Measurements from ENCODE around the gene GRAMD1A.
"Not testable (repeated sequence)": the region's sequence is repeated elsewhere in the genome, so short reads cannot be mapped to it uniquely, and the experiment has no call there.

GRAMD1A gene

GRCh38 chr19:35021016-35021415 is 20.9 kb downstream of the GRAMD1A start:
- no peak for DNase-seq (ENCODE audit: low read depth)

DNA sequence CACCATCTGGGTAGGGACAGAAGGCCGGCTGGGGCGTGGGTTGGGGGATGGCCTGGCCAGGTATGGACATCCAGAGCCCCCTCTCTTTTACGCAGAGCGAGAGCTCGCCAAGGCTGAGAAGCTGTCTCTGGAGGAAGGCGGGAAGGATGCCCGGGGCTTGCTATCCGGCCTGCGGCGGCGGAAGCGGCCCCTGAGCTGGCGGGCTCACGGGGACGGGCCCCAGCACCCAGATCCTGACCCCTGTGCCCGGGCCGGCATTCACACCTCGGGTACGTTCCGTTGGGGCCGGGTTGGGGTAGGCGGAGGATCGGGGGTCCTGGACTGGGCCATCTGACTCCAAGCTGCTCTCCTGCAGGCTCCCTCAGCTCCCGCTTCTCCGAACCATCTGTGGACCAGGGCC is 21.5 kb downstream of the GRAMD1A start:
- no peak for DNase-seq (ENCODE audit: low read depth)

DNA sequence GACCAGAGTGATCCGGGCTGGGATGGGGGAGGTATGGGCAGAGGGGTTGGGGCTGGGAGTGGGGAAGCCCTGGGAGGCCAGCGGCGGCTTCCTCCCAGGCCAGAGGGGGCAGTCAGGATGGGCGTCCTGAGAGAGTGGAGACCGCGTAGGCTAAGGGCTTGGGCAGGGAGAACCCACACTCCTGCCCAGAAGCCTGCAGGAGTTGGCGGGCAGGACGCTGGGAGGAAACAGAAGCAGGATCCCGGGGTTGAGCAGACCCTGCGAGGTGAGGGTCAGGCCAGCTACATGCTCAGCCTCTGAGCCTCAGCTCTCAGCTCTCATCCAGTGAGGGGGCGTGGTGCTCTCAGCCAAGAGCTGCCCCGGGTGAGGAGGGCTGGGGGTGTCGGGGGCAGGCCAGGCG is 22.3 kb downstream of the GRAMD1A start:
- no peak for DNase-seq (ENCODE audit: low read depth)

GRCh38 chr19:35023428-35023827 is 23.3 kb downstream of the GRAMD1A start:
- no peak for DNase-seq (ENCODE audit: low read depth)

- no peak for DNase-seq (ENCODE audit: low read depth)
These were observed 24.0 kb downstream of the GRAMD1A start for GRCh38 chr19:35024095-35024494.

GRCh38 chr19:35025969-35026368 is 25.8 kb downstream of the GRAMD1A start:
- no peak for DNase-seq (ENCODE audit: low read depth)

GRCh38 chr19:35026418-35026817 is 26.3 kb downstream of the GRAMD1A start:
- DNase-seq (ENCODE audit: low read depth), result no peak

GRCh38 chr19:35027009-35027408 is 26.9 kb downstream of the GRAMD1A start:
- DNase-seq (ENCODE audit: low read depth), result no peak

- no peak for DNase-seq (ENCODE audit: low read depth)
These were observed 27.9 kb downstream of the GRAMD1A start for GRCh38 chr19:35027851-35028599.

- DNase-seq (ENCODE audit: low read depth), result not testable (repeated sequence)
These were observed 28.4 kb downstream of the GRAMD1A start for GRCh38 chr19:35028600-35028885.

DNA sequence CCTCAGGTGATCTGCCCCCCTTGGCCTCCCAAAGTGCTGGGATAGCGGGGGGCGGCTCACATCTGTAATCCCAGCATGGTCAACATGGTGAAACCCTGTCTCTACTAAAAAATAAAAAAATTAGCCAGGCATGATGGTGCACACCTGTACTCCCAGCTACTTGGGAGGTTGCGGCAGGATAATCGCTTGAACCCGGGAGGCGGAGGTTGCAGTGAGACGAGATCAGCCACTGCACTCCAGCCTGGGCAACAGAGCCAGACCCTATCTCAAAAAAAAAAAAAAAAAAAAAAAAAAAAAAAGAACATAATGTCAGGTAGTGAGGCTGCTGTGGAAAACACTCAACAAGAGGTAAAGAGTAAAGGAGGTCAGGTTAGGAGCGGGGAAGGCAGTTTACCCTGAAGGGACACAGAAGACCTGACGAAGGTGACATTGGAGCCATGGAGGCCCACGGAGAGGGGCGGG is 29.2 kb downstream of the GRAMD1A start:
- DNase-seq (ENCODE audit: low read depth), result not testable (repeated sequence)

DNA sequence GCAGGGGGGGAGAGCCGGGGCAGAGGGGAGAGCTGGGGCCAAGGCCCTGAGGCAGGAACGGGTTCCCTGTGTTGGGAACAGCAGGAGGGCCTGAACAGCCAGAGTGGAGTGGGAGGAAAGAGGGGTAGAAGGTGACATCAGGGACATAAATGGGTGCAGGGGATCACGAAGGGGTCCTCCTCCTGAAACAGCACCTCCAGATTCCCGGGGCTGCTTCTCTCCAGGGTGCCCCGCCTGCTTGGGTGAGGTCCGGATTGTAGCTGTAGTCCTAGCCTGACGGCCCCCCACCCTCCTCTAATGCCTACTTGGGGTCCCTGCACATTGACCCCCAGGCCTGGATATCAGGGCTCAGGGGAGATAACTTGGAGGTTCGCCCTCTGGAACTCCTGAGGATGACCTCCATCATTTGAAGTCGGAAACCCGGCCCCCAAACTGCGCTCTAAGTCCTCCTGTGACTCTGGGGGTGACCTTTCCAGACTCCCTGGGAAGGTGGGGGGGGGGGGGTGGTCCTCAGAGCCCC is 29.7 kb downstream of the GRAMD1A start:
- DNase-seq (ENCODE audit: low read depth), result no peak

DNA sequence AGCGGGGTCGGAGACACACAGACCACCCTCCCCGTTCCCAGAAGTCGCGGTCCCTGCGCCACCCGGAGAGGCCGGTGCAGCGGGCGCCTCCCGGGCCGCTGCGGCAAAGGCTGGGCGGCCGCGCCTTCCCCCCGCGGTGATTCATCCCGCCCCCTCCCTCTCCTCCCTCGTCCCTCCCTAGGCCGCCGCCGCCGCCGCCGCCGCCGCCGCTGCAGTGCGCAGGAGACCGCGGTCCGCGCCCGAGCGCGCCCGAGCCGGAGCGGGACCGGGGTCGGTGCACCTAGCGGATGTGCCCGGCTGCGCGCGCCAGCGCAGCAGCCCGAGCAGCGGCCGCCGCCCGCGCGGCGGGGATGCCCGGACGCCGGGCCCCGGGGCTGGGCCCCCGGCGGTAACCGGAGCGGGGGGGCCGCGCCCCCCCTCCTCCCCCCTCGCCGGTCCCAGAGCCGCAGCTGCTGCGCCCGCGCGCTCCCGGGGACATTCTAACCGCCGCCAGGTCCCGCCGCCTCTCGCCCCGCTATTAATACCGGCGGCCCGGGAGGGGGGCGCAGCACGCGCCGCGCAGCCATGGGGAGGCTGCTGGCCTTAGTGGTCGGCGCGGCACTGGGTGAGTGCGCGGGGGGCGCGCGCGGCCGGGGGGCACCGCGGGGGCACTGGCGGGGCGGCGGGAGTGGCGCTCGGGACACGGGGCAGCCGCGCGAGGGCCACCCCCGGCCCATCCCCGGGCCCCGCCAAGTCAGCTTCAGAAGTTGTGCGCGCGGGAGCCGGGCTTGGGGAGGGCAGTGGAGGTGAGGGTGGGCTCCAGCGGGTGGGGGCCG is 30.3 kb downstream of the GRAMD1A start, which contains the start of gene SCN1B:
Gene SCN1B, plus strand, starts transcription at position 214 of the 815 bp plus-strand sequence. Its CDS starts 351 bp downstream, at position 565.
- DNase-seq (ENCODE audit: low read depth), result no peak

- DNase-seq (ENCODE audit: low read depth), result no peak
These were observed 31.2 kb downstream of the GRAMD1A start for GRCh38 chr19:35031072-35031881.

DNA sequence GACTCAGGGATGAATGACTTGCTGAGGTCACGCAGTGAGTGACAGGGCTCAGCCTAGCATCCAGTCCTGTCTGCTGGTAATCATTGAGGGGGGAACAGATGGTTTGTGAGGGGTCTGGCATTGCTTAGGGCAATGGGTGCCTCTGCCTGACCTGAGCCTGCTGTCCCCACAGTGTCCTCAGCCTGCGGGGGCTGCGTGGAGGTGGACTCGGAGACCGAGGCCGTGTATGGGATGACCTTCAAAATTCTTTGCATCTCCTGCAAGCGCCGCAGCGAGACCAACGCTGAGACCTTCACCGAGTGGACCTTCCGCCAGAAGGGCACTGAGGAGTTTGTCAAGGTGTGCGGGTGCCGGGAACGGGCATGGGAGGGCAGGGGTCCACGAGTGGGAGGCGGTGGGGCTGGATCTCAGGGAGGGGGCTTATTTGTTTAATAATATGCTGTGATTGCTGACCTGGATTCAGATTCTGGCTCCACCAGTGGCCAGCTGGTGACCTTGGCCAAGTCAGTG is 32.3 kb downstream of the GRAMD1A start:
- DNase-seq (ENCODE audit: low read depth), result no peak

- no peak for DNase-seq (ENCODE audit: low read depth)
These were observed 33.2 kb downstream of the GRAMD1A start for GRCh38 chr19:35033067-35034004.

DNA sequence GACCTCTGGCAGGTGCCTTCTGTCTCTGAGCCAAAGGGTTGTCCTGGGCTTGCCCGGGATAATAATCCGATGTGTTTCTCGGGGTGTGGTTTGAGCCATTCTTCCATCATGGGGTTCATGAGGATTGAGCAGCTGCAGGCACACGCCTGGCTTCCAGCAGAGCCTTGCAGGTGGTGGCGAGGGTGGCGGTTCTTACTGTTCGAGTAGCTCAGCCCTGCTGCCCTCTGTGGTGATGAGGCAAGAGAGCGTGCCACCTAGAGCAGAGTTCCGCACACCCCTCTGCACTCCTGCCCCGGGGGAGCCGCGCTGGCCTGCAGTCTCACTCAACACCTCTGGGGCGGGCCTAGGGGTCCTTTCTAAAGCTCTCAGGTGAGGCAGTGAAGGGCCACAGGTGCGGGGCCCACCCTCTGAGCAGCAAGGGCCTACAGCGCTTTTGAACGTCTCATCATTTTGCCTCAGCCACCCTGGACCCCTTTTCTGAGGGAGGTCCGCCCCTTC is 33.9 kb downstream of the GRAMD1A start:
- no peak for DNase-seq (ENCODE audit: low read depth)

- no peak for DNase-seq (ENCODE audit: low read depth)
These were observed 34.7 kb downstream of the GRAMD1A start for GRCh38 chr19:35034588-35035382.

GRCh38 chr19:35037716-35038622 is 37.8 kb downstream of the GRAMD1A start:
- no peak for DNase-seq (ENCODE audit: low read depth)

Data from HS-5 (cell line).